GM19099 (cell line): ENCODE data around the gene RPGR.

Experiments used
- POLR2A ChIP-seq: IDR thresholded peaks from 3 replicates; pipeline ENCODE4 v1.6.1; 2011; ENCODE audit warnings: low read depth; ENCODE audit not compliant: insufficient read length; ENCODE audit errors: extremely low read depth

RPGR gene

DNA sequence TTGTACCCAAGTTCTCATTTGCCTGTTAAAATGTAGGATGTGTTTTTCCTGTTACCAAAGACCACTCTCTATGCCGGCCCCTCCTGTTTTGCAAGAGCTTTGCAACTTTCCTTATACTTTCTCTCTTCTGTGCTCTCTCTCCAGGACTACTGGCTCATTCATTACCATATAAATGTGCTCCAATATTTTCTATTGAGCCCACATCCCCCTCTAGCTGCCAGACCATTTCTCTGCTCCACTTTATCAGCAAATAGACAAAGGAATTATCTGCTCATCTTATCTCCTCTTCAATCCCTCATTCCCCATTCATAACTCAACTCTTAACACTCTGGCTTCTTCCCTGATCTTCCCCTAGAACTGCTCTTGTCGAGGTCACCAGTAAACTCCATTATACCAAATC lies 33.6 kb downstream of the RPGR start:
- TF ChIP-seq POLR2A, result no peak

DNA sequence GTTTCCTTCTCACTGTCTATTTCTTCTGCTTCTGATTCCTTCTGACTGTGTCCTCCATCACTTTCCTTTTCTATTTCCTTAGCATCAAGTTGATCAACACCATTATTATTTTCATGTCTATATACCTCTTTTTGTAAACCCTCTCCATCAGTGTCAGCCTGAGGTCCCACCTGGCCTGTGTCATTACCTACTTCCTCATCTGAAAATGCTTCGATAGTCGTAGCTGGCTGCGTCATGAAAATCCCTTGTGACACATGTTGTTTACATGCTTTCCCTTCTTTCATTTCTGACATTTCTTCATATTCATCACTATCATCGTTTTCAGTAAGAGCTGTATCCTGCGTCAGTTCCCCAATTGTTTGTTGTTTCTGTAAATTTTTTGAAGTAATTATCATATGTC lies 39.6 kb downstream of the RPGR start:
- TF ChIP-seq POLR2A, result no peak

DNA sequence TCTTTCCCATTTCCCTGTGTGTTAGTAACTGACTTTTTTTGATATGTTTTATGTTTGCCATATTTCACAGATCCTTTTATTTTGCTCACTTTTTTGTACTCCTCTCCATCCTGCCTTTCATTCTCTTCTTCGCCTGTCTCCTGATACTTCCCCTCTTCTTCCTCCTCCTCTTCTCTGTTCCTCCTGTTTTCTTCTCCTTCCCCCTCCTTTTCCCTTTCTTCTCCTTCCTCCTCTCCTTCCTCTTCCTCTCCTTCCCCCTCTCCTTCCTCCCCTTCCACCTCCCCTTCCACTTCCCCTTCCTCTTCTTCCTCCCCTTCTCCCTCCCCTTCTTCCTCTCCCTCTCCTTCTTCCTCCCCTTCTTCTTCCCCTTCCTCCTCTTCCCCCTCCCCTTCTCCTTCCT lies 41.7 kb downstream of the RPGR start:
- TF ChIP-seq POLR2A, result no peak

DNA sequence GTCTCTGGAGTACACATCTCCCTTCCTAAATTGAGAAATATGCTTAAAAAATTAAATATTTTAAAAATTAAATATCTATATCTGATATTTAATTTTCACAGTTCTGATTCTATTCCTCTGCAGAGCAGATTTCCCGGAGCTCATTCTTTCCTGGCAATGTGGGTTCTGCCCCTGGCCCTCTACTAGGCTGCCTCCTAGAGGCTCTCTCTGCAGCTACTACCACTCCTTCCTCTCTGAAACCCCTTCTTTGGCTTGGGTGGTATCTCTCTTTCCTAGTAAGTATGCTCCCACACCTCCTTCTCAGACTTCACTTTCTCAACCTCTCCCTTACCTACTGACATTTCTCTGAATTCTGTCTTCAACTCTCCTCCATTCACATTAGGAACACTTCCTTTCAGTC lies 45.3 kb downstream of the RPGR start:
- no peak for TF ChIP-seq POLR2A

DNA sequence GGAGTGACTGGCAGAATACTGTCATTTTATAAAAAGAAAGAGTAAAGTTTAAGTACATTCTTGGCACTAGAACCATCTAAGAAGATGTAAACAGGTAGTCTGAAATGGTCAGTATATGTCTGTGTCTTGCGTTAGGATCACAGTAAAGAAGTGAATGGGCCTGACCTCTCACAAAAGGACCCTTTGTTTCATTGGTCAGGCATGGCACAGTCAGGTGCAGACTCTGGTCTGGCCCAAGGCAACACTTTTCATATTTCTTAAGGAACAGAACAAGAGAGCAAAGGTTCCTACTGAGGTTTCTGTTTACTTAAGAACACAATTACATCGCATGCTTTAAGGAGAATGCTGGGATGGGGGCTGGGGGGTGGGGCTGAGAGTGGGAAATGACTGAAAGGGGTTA lies 48.1 kb downstream of the RPGR start:
- TF ChIP-seq POLR2A, result no peak

DNA sequence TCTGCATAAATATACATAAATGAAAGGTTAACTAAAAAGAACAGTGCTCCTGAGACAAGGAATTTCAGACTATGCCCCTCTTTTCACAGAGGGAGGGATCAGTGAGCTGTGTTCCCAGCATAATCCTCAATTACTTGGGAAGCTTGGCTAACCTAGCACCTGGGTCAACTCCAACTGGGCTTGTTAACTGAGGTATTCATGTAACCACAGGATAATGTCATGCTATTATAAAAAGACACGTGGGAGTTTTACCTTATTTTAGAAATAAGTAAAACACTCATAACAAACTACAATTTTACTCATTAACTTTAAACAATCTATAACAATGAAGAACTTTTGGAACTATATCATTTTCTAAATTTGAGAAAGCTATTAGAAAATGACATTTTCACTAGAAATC lies 48.6 kb downstream of the RPGR start:
- no peak for TF ChIP-seq POLR2A

DNA sequence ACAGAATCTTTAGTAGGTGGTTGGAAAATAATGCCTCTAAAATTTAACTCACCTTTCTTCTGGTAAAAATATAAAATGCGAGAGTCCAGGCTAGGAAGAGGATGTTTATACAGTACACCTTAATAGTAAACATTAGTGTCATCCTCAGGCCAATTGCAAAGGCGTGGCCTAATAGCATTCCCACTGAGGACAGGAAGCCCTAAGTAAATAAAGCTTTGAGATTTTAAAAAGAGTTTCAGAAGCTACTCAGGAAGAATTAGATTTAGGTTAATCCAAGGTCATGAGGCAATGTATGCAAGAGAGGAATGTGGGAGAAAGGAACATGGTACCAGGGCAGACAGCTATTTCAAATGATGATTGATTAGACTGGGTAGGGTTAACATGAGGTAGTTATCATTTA lies 49.5 kb downstream of the RPGR start:
- TF ChIP-seq POLR2A, result no peak

DNA sequence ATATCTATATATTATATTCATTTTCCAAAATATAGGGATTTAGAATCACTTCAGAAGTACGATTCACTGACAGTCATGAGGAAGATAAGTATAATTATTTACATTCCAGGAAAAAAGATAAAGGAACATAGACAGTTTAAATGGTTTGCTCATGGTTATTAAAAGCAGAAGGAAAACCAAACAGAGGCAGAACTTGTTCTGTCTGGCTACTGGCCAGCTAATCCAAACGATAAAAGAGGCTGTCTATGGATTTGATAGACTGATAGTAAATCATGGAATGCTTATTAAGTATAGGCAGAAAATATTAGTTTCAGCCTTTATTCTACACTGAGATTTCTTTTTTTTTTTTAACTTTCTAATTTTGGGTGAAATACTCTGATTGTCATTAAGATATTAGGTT lies 50.2 kb downstream of the RPGR start:
- no peak for TF ChIP-seq POLR2A

DNA sequence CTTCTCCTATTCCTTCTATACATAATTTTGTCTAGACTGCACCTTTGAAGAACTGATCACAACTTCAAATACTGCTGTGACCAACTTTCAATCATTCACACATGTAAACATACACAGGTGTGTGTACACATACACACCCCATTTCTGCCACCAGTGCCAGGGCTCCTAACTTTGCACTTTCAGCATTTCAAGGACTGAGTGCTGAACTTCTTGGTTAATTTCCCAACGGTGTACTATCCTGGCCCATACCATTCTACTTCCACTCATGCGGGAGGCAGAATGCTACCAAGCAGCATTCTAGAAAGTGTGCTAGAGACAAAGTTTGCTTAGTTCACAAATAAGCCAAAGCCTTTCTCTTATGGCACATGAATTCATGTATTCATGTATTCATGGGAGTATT lies 51.2 kb downstream of the RPGR start:
- TF ChIP-seq POLR2A, result no peak

DNA sequence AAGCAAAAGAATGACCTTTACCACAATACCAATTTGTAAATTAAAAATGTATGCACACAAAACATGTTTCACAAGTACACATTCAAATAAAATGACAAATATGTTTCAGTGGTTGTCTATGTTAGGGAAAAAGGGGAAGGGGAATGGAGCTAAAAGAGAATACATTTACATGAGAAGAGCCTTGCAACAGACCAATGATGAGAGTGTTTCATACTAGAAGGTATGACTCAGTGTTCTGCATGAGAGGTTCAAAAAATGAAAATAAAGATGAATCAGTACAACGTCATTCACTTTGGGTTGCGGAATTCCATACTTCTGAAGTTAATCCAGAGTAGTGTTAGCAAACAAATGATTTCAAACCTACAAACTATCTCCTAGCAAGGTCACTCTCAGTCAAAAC lies 51.7 kb downstream of the RPGR start:
- TF ChIP-seq POLR2A, result no peak

DNA sequence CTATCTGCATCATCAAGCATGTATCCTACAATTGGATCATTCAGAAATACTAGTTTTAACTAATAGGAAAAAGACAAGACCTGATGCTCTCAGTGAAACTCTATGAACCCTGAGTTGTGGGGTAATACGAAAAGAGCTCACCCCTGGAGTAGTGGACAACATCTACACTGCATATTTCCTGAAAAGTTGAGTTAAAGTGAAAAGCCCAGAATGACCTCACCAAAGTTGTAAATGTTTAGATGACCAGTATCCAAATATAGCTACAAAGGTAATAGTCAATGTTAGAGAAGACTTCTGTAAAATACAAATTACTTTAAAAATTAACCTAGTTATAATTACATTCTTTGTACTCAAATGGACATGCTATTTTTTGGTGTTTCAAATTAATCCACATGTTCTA lies 53.9 kb downstream of the RPGR start:
- TF ChIP-seq POLR2A, result no peak

DNA sequence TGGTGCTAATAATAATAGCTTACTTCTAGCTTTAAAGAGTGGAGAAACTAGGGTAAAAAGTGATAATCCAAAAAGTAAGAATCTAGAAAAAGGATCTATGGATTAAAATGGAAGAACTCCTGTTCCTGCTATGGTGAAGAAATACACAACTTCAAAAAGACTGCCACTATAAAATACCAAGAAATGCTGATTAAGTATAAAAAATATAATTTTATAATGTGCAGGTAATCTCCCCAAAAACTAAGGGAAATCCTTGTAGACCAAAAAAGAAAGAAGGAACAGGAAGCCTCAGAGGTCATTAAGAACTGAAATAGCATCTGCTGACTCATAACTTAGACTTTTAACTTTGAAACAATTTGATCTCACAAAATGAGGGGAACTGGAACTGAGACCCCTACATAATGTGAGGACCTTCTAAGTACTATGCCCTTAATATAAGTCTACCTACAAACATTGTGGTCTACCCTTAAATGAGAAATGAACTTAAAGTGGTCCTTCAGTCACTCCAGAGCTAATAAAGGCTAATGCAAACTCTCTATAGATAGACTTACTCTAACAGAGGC lies 56.1 kb downstream of the RPGR start:
- TF ChIP-seq POLR2A, result no peak

DNA sequence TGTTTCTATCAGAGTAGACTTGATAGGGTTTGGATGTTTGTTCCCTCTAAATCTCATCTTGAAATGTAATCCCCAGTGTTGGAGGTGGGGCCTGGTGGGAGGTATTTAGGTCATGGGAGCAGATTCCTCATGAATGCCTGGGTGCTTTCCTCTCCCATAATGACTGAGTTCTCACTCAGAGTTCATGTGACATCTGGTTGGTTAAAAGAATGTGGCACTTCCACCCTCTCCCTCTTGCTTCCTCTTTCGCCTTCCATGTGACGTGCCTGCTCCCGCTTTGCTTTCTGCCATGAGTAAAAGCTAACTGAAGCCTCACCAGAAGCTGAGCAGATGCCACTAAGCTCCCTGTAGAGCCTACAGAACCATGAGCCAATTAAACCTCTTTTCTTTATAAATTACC lies 59.3 kb downstream of the RPGR start:
- no peak for TF ChIP-seq POLR2A

DNA sequence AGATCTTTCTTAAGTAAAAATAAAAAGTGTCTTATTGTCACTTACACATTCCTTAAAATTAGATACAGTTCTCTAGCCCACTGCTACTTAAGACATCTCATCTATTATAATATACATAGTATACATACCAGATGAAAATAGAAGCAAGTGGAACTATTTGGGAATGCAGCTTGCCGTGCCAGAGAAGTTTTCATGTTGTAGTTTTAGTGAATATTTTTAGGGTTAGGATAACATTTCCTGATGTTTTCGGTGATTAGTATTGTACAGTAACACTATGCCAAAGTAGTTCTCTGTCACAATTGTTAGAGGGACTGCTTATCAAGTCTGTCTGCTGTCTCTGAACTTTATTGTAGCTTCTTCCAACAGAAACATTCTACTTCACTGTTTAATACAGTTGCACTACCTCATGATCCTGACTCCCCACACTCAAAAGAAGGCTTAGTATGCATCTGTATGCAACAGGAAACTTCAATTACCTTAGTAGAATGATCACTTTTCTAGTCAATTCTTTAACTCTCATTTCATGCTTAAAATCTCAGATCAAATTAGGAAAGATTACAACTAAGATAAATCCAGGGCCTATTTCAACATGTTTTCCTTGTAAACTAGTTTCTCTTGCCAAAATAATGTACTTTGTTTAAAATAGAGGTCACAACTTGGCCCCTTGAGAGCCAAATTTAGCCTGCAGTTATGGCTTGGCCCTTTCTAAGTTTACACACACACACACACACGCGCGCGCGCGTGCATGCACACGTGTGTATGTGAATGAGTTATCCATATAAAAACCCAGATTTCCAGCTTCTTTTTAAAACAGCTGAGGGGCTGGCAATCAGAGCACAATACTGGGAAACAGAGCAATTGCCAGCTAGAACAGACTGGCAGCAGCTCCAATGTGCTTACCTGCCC lies 64.3 kb downstream of the RPGR start:
- TF ChIP-seq POLR2A, result no peak

DNA sequence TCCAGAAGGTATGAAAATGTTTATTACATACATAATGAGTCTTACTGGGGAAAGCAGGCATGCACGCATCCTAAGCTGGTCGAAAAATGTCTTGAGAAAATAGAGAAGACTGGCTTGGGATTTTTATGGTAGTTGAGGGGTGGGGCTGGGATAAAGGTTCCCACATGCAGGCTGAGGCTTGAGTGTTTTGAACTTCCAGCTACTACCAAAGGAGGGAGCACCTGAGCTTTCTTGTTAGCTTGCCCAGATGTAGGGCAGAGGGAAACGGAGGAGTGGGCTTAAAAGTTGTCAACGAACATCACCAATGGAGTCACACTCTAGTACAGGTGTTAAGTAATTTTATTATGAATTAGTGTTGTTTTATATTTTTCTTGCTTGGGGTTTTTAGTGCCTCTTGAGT lies 67.1 kb downstream of the RPGR start:
- TF ChIP-seq POLR2A, result no peak

DNA sequence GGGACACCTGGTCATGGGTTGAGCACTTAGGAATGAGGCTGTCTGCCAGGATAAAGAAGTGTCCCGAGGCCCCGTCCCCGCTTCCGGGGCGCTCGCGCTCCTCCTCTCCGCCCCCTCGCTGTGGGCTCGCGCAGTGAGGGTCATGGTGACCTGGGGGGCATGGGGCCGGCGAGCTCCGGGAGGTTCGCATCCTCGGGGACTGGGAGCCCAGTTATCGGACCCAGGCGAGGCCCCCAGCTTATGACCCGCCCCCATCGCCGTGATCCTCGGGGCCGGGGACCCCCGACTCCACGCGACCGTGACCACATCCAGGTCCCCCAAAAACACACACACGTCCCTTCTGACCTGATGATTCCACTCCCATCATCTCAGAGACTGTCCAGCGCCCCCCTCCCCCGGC lies 71.3 kb downstream of the RPGR start:
- TF ChIP-seq POLR2A, result no peak
